ENCODE data around the gene SMCO4. TPM values are rescaled to one million over a fixed set of nuclear protein-coding genes. Genes with fewer than 3 reads are reported as not detected.

SMCO4 gene
- total and polyA plus RNA-seq, 2 of the 8 experiments (the other 6 are each of a cell fraction or from before 2014, with no cell fraction given): 33.2 to 53.9 TPM

GRCh38 chr11:93563857-93564256 is 20.7 kb upstream of the SMCO4 start:
- H3K4ac ChIP-seq (replicated peaks; ENCODE audit: insufficient read length, low read depth, low read length): no peak overlapping the region
- no peak overlapping the region for H3K9ac ChIP-seq (replicated peaks in 1 of 4; ENCODE audit: extremely low read depth in 1 of 4, low read depth in 3 of 4, low read length in 3 of 4)
- no peak overlapping the region for H2AFZ ChIP-seq (ENCODE audit: low read length)
- H3K4me3 ChIP-seq (ENCODE audit: extremely low read depth in 1 of 4, insufficient read depth in 2 of 4, low read depth in 3 of 4, low read length in 4 of 4): no peak overlapping the region
- no peaks in the 10 kb centered on the region for H3K36me3 ChIP-seq (ENCODE audit: control insufficient read depth in 2 of 4, insufficient read depth in 4 of 4, low read length in 3 of 4)
- DNase-seq (ENCODE audit: low read depth in 1 of 2, low spot score in 2 of 2) (no peak), FAIRE-seq (no peak)
- H4K20me1 ChIP-seq (replicated peaks in 1 of 2; ENCODE audit: control insufficient read depth in 1 of 2, insufficient read depth in 2 of 2, low read length in 2 of 2): no peaks in the 10 kb centered on the region
- no peak overlapping the region for H2BK15ac ChIP-seq (ENCODE audit: low read length)
- no peak overlapping the region for H2AK5ac ChIP-seq (ENCODE audit: low read depth, low read length)
- no peak overlapping the region for H4K91ac ChIP-seq (replicated peaks; ENCODE audit: insufficient read length, low read length)
- no peaks in the 10 kb centered on the region for H3K79me2 ChIP-seq (ENCODE audit: control insufficient read depth in 1 of 2, insufficient read depth in 2 of 2, low read length in 2 of 2)
- H3K4me1 ChIP-seq (replicated peaks in 1 of 4; ENCODE audit: control insufficient read depth in 3 of 4, insufficient read depth in 4 of 4, low read length in 3 of 4): peaks cover 0 to 7% (median 3%) of the 10 kb centered on the region in 4 experiments; a peak in 3 of 7 replicates
- H3K79me1 ChIP-seq (ENCODE audit: low read depth, low read length): no peaks in the 10 kb centered on the region
- H2BK5ac ChIP-seq (ENCODE audit: low read depth, low read length): no peak overlapping the region
- H3K18ac ChIP-seq (ENCODE audit: extremely low read depth, low read length): no peak overlapping the region
- H4K8ac ChIP-seq (ENCODE audit: extremely low read depth, insufficient read depth, low read length): no peak overlapping the region
- no peak overlapping the region for H3K27ac ChIP-seq (ENCODE audit: low read depth, low read length)
- H3K9me3 ChIP-seq (ENCODE audit: insufficient read depth in 2 of 2, low read depth in 1 of 2, low read length in 1 of 2): no peaks in the 10 kb centered on the region
- no peak overlapping the region for H3K14ac ChIP-seq (ENCODE audit: insufficient read length)
- H3K23me2 ChIP-seq (ENCODE audit: low read depth, low read length): no peaks in the 10 kb centered on the region
- no peak overlapping the region for H3K23ac ChIP-seq (ENCODE audit: insufficient read length)
- H2BK12ac ChIP-seq (ENCODE audit: low read depth, low read length): no peak overlapping the region
- no peak overlapping the region for H3K4me2 ChIP-seq (ENCODE audit: insufficient read depth in 1 of 2, low read depth in 2 of 2, low read length in 2 of 2)
- POLR2A ChIA-PET (ENCODE audit: partially characterized antibody): interaction anchor here (1.5 kb wide), 1 partner anchor 9 kb away, joined by 3 read pairs; no protein-coding TSS in a partner anchor
- no peaks in the 10 kb centered on the region for H3K27me3 ChIP-seq (replicated peaks in 1 of 4; ENCODE audit: control insufficient read depth in 3 of 4, extremely low read depth in 1 of 4, insufficient read depth in 3 of 4, low read length in 3 of 4)
- CTCF ChIA-PET (ENCODE audit: partially characterized antibody): interaction anchor here (1.0 to 1.7 kb wide), 4 partner anchors 17 to 329 kb away, joined by 3 to 7 read pairs (median 4); no protein-coding TSS in a partner anchor
- TF ChIP-seq MAFK (IDR thresholded peaks at IDR 0.05; ENCODE audit: low read depth, low read length): no peak
- no peak for TF ChIP-seq ASH2L (IDR thresholded peaks at IDR 0.05; ENCODE audit: low read length)
- no peak for TF ChIP-seq SIX5 (IDR thresholded peaks at IDR 0.05; ENCODE audit: low read depth, low read length)
- TF ChIP-seq TEAD4 (IDR thresholded peaks at IDR 0.05; ENCODE audit: low read depth, low read length): no peak
- TF ChIP-seq TAF7 (optimal IDR thresholded peaks at IDR 0.05; ENCODE audit: borderline replicate concordance, low read depth, low read length): no peak
- TF ChIP-seq CHD2 (IDR thresholded peaks at IDR 0.05; ENCODE audit: low read length): no peak
- TF ChIP-seq RFX5 (IDR thresholded peaks at IDR 0.05; ENCODE audit: borderline replicate concordance, low read depth, low read length): no peak
- no peak for TF ChIP-seq GTF2F1 (IDR thresholded peaks at IDR 0.05; ENCODE audit: borderline replicate concordance, low read depth, low read length)
- no peak for TF ChIP-seq CREB1 (IDR thresholded peaks at IDR 0.05)
- TF ChIP-seq BCL11A (IDR thresholded peaks at IDR 0.05; ENCODE audit: low read depth in 2 of 2, low read length in 2 of 2): no peak
- TF ChIP-seq RXRA (IDR thresholded peaks at IDR 0.05; ENCODE audit: insufficient read depth, low read depth, low read length): no peak
- TF ChIP-seq RAD21 (IDR thresholded peaks at IDR 0.05 in 1 of 2, conservative IDR thresholded peaks at IDR 0.05 in 1 of 2; ENCODE audit: low read depth in 2 of 2, low read length in 2 of 2): no peak
- no peak for TF ChIP-seq TAF1 (IDR thresholded peaks at IDR 0.05; ENCODE audit: low read depth, low read length)
- TF ChIP-seq SP2 (IDR thresholded peaks at IDR 0.05; ENCODE audit: low read length): no peak
- no peak overlapping the region for H4K5ac ChIP-seq (ENCODE audit: insufficient read length, low read depth, low read length)
- H2BK120ac ChIP-seq (replicated peaks; ENCODE audit: low read depth, low read length): no peak overlapping the region
- H3K56ac ChIP-seq (replicated peaks; ENCODE audit: insufficient read length, low read depth, low read length): no peak overlapping the region
- no peak overlapping the region for H2BK20ac ChIP-seq (ENCODE audit: low read length)
